GM21367 (cell line): Measurements from ENCODE around the gene FASTKD2.
"Not testable (repeated sequence)": the region's sequence is repeated elsewhere in the genome, so short reads cannot be mapped to it uniquely, and the experiment has no call there.

Source experiments
- ATAC-seq: cut with Tn5 transposase; IDR thresholded peaks from one replicate; pipeline ENCODE4 v1.9.1; 2021; ENCODE audit not compliant: unreplicated experiment

Gene FASTKD2

DNA sequence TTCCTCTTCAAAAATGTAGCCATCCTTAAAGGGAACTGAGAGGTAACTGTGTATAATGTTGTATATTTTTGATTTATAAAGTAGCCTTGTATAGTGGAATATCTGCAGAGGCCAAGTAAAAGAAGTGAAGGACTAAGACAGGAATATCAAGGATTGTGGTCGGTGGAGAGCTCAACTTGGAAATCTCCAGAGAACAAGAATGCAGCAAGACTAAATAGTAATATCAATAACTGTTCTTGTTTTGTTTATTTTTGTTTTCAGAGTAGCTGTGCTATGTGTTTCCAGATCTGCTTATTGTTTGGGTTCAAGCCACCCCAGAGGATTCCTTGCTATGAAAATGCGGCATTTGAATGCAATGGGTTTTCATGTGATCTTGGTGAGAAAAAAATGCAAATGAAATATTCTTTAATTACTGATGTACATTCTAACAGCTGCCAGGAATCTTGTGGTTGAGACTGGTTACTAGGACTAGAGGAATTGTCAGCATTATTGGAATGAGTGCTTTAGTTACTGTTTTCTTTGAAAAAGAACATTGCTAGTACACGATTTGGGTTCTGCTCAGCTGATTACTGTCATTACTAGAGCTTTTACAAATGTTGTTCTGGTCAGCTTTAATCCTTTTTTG is 25.0 kb downstream of the FASTKD2 start:
- ATAC-seq = no peak

DNA sequence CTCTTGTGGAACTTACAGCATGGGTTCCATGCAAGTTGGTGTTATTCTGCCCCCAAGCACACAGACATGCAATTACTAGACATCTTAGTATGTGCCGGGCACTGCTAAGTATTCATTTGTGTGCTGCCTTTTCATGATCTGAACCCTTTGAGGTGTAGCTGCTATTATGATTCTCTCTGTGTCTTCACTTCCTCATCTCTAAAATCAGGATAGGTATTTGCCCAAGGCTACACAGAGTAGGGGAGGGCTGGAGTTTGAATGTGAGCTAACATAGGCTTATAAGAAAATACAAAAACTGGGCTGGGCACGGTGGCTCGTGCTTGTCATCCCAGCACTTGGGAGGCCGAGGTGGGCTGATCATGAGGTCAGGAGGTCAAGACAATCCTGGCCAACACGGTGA is 27.2 kb downstream of the FASTKD2 start:
- ATAC-seq = no peak

DNA sequence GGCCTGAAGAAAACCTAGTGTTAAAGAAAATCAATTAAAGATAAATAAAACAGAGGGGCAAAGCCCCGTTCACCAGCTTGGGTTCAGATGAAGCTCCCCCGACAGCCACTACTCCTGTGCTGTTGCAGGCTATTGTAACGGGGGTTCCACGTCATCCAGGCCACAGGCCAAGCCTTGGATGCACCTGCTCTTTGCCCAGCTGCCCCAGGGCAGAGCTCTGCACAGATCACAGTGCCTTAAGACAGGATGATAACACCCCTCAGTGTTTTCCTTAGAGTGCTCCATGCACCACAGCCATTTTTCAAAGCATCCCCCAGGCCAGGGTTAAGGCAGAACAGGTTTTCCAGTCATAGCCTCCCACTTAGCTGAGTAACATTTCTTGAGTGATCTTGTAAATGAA is 32.0 kb downstream of the FASTKD2 start:
- no peak for ATAC-seq

DNA sequence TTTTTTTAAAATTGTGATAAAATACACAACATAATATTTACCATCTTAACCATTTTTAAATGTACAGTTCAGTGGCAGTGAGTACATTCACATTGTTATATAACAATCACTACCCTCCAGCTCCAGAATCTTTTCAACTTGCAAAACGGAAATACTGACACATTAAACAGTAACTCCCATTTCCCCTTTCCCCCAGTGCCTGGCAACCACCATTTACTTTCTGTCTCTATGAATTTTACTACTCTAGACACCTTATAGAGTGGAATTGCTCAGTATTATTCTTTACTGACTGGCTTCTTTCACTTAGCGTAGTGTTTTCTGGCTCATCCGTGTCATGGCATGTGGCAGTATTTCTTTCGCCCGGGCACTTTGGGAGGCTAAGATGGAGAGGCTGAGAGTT is 32.6 kb downstream of the FASTKD2 start:
- peak; percentile 62 for ATAC-seq

DNA sequence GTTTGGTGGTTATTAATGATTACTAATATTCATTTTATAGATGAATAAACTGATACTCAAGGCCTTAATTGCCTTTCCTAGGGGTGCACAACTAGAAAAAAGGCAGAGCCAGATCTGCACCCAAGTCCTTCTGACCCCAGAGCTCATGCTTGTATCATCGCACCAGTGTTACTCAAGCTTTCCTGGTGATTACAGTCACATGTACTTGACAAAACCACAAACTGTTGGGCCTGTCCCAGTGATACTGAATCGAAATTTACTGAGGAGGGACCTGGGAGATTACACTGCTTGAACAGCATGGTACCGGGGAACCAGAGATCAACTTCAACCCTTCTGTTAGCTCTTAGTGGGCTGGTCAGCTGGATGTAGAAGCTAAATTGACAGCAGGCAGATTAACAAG is 33.7 kb downstream of the FASTKD2 start:
- no peak for ATAC-seq

DNA sequence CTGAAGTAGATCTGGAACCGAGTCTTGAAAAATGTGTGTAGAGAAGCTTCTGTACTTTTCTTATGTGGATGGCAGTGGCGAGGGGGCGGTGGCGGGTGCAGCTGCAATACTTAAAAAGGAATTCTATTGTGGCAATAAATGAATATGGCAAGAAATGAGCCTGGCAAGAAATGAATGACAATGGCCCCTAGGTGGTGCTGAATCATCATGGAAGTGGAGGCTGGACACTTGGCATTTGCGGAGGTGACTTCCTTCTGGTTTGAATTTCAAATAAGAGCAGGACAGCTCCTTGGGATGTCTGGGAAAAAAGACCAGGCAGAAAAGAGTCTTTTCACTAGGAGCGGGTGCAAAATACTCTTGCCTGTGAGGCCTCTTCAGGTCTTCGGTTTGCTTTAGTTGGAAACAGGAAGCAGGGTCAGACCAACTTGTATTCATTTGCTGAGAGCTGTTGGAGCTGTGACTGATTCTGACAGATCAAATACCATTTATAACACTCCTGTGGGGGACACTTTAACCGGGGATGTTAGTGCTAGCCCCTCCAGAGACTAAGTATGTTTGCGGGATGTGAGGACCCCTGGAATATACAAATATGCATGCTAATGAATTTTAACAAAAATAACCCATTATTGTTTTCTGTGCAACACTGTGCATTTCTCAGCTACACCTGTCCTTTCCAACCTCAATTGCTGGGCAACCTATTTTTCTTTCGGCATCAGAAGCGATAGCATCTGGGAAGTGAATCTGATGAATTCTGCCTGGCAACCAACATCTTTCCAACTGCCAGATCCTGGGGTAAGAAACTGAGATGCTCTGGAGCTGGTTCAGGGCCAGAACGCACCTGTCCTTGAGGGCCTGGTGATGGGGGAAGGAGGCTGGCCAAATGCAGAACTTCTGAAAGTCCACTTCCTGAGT is 35.4 kb downstream of the FASTKD2 start:
- ATAC-seq = peak; percentile 52

DNA sequence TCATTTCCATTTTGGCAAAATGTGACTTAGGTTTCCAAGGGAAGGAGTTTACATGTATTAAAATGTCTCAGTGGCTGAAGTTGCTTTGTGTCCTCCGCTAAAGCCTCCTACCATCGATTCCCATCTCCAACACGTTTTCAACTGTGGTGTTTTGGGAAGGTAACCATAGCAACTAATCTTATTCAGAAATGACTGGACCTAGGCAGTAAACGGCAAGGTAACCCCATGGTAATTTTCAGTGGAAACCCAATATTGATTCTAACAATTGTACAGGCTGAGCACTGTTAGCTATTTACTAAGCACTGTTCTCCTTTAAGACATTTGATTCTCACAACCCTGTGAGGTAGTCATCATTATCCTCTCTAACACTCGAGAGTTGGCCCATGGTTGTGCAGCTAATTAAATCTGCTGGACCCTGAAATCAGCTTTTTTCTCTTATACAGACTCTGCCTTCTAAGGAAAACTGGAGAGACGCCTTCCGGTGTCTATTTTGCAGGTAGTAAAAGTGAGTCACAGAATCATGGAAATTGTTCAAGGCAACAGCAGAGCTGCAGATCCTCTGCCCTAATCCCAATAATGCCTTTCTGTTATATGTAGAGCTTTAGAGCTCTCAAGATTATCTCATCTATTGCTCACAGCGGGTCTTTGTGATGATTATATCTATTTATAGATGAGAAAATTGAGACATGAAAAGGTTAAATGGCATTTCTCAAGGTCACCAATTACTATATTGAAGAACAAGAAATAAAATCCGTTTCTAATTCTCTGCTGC is 36.2 kb downstream of the FASTKD2 start:
- no peak for ATAC-seq

DNA sequence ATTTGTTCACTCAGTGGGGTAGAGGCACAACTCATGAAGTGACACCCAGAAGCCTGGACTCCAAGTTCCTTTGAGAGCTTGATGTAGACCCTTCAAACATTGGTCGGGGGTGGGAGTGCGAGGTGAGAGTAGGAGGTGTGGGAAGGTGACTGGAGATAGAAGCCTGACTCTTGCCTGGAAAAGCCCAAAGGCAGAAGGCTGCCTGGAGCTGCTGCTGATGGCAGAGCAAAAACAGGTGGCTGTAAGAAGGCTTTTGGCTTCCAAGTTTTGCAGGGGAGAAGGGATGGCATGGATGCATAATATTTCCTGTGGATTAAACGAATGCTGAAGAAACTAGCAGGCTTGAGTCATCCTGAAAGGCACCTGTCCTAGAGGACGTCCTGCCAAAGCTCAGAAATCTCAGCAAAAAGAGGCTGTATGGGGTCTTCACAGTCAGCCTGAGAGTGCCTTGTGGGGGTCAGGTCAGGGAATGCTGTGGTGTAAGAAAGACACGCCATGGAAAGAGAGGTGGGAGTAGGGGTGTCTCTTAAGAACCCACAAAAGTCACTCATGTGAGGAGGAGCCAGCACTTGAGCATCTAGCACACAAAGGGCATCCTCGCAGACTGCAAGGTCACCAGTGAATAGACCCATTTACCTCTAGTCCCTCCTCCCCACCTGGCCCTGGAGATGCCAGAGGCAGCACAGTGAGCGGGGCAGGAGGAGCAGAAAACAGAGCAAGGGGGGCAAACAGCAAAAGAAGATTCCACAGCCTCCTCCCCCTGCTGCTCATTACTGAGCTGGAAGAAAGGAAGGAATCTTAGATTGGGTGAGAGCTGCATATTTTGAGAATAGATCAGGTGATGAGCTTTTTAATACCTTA is 37.5 kb downstream of the FASTKD2 start:
- no peak for ATAC-seq

DNA sequence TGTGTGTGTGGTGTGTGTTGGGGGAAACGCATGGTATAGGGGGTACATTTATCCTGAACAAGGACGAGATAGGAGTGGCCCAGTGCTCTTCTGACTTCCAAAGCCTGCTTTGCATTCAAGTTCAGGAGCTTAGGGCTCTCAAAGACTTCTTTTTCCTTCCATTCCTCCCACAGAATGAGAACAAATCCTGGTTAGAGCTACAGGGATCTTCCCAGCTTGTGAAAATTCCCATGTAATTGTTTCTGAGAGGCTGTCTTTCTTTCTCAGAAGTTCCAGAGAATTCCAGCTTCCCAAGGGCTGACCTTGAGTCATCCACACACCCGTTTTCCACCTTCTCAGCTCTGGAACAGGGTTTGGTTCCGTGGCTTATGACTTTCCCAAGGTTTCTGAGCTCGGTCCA is 38.9 kb downstream of the FASTKD2 start:
- ATAC-seq = no peak

DNA sequence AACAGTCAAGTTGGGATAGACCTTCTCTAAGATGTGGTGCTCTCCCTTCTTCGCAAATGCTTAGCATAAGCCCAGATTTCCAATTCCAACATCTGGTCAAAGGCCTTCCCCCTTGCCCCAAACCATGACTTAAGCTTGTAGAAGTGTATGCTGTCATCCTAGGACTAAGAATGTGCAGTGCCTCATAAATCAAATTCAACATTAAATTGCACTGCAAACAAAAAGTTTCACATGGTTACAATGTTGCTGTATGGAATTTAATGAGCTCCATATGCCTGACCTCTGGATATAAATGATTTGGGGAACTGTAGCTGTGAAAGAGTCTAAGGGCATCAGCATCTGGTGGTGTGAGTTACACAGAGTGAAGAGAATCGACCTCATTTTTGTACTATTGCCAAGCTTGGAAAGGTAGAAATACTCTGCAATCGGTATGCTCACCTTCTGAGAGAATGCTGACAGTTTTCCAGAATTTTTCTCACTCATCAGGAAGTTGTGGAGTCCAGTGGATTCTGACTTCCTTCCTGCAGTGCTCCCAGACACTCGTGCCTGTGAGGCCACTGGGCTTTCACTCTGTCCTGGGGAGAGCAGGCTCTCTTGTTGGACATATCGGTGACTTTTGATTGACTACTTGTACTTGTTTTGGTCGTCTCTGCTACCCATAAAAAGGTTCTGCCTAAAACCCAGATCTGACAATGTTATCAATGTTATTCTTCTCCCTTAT is 40.6 kb downstream of the FASTKD2 start:
- ATAC-seq = no peak

DNA sequence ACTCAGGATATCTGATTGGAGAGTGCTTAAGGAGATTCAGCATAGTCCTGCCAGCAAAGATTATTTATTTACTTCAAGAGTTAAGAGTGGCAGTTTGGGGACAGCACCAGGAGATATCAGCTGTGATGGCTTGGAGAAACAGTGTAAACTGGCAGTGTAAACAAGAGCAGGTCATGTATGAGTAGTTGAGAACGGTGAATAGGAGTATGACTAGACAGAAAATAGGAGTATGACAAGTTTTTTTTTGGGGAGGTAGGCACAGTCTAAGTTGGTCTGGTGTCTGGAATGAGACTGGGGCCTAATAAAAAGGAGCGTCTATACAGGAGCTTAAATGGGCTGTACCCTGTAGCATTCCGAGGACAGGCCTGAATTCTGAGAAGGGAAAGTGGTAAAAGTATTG is 42.2 kb downstream of the FASTKD2 start:
- not testable (repeated sequence) for ATAC-seq

DNA sequence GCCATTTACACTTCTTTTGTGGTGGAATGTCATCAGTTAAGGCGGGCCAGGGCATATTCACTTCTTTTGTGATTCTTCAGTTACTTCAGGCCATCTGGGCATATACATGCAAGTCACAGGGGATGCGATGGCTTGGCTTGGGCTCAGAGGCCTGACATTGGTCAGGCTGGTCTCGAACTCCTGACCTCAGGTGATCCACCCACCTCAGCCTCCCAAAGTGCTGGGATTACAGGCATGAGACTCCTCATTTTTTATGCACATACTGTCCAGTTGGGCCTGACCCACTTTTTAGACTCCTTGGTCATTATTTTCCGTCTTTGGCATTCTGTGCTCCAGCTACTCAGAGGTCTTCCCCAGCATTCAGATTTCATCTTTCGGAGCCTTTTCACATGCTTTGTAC is 47.1 kb downstream of the FASTKD2 start:
- ATAC-seq = not testable (repeated sequence)

DNA sequence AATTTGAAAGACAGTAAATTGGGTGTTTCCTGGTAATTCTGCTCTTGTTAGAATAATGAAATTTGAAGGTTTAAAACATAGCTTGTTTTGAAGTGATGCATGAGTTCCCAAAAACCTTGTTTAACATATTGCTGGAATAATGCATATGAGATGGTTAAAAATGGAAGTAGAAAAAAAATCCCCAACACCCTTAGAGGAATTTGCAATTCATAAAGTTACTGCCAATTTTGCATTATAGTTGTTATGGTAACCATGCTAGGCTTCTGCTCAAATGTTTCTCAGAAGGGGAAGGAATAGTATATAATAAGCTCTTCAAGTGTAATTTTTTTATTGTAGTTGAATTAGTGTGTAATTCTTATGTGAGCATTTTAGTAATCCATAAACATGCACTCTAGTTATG is 49.1 kb downstream of the FASTKD2 start:
- no peak for ATAC-seq

DNA sequence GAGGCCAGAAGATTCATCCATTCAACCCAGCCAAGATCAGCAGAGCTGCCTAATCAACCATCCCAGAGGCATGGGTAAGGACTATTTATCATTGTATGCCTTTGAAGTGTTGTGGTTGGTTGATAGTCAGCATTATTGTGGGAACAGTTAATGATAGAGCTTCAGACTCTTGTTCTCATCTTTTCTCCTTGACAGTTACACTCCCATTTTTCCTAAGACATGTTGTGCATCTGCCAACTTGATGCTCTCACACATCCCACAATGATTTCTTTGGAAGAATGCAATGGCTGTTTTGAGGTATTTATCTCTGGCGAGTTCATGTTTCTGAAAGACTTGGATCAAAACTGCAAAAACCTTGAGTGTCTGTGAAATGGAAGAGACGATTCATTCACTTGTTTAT is 55.4 kb downstream of the FASTKD2 start:
- no peak for ATAC-seq

DNA sequence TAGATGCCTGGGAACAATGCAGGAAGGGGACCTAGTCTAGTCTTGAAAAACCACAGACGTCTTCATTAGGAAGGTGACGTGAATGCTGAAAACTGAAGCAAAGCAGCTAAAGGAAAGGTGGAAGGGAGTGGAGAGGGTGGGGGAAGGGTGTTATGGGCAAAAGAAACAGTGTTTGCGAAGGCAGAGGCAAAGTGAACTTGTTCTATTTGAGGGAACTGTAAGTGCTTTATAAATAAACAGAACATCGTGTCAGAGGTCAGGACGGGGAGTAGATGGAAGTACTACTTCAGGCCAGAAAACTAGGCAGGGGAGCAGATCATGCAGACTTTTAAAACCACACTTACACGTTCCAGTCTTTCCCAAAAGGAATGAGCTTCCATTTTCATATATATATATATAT is 57.8 kb downstream of the FASTKD2 start:
- ATAC-seq = no peak

DNA sequence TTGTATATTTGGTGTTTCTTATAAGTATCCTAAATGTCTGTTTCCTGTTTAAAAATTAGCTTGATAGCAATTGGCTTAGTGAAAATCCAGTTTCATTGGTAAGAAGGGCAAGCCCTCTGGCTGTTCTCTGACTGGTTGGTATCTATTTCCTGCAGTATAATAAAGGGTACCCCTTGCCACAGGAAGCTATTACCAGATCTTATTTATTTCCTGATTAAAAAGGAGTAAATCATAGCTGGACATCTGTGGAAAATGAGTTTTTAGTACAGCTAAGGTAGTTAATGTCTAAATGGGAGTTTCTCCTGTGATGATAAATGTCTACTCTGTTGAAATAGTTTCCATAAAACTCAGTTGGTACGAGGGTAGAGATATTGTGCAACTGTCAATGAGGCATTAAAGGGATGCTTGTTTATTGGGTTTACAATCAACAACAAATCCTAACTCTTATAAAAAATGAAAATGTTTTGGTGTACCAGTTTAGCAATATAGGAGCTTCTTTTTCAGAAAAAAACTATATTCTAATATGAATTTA is 58.7 kb downstream of the FASTKD2 start:
- no peak for ATAC-seq

DNA sequence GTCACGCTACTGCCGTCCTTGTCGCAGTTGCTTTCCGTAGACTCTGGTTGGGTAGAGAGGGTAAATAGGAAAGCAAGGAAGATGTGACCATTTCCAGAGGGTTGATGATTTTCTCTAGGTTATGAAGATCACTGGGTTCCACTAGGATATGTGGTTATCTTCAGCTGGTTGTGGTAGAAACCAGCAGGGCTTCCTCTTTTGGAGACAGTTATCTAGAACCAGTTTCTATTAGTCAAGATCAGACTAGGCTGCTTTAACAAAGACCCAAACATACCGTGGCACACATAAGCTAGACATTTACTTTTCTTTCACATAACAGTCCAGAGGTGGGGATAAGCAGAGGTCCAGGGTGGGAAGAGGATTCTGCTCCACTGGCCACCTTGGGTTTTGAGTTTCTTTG is 59.6 kb downstream of the FASTKD2 start:
- no peak for ATAC-seq

DNA sequence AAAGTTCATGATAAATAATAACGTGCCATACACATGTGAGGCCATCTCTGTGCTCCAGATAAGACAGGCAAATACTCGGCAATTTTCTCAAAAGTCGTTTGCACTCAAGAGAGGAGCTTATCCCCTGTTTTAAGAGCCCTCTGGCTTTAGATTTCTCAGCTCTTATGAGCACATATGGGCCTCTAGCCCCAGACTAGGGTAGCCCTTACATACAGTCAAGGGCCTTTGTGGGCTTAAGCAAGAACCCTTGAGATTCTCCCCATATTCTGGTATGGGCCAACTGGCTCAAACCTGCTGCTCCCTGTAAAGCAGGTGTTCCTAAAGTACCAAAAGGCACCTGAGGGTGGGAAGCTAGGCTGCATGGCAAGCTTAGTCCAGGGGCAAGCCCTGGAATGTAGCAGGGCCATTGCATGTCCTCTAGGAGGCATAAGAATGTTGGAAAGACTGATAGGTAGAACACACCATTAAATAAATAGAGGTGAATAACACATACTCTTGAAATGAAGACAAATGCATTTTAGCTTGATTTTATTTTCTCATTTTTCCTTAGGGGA is 66.1 kb downstream of the FASTKD2 start:
- no peak for ATAC-seq

DNA sequence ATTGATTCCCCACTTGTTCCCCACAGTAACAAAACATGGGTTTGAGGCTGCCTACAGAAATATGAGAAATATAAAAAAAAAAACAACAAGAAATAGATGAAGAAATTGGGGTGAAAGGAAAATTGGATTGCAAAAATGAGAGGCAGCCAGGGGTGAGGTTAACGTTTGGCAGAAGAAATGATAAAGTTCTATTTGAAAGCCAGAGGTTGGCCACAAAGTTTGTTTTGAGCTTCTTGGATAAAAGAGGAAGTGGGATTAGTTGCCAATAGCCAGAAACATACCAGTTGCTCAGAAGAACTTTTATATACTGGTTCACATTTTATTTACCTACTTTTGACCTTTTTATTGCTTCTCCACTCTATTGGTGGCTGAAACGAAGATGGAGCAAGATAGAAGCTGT is 67.5 kb downstream of the FASTKD2 start:
- no peak for ATAC-seq

DNA sequence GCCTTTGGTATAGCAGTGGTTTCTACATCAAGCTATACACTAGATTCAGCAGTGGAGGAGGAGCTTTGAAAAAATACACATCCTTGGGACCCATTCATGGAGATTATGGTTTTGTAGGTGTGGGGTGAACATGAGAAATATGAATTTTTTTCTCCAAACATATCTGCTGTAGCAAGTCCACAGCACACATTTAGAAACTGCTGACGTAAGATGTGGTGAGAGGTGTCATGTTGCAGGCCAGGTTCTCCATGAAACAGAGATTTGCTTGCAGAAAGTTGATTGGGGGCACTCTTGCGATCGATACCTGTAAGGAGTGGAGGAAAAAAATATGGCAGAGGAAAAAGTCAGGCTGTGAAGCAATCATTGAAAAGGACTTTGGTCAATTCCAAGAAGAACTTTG is 67.9 kb downstream of the FASTKD2 start:
- no peak for ATAC-seq
